ENCODE data around the gene POLR1B.

- TF ChIP-seq CTCF (IDR thresholded peaks at IDR 0.05) (no peak), ZFX (IDR thresholded peaks at IDR 0.05; ENCODE audit: borderline replicate concordance) (no peak)
Measured at GRCh38 chr2:112580084-112580483, 37.8 kb downstream of the POLR1B start.
